ENCODE data around the gene MCCC2.
"Not testable (repeated sequence)": the region's sequence is repeated elsewhere in the genome, so short reads cannot be mapped to it uniquely, and the experiment has no call there.

MCCC2 gene

DNA sequence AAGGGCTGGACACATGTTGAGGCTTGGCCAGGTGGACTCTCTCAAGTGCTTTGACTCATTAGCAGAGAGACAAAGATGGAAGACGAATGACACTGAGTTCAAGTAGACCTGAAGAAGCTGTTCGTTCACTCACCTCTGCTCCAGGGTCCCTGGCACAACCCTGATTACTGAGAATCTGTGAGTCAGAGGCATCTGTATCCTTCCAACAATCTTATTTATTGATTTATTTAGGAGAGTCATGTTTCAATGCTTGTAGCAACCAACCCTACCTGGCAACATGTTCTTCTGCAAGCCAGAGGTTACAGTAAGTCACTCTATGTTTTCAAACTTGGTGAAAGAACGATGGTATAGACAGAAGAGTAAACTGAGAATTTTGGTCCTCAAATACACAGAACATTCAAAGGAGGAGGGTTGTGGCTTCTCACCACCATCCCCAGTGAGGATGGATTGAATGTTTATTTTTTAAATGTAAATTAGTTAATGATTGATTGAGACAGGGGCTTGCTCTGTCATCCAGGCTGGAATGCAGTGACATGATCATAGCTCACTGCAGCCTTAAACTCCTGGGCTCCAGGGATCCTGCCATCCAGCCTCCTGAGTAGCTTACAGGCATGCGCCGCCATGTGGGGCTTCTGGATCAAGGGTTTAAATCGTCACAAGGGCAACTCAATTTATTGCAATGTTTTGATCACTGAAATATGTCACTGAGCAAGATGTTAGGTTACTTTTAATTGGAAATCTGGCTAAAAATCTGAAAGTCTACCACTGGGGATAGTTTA, 76.2 kb downstream of the MCCC2 start:
- no peak for DNase-seq

DNA sequence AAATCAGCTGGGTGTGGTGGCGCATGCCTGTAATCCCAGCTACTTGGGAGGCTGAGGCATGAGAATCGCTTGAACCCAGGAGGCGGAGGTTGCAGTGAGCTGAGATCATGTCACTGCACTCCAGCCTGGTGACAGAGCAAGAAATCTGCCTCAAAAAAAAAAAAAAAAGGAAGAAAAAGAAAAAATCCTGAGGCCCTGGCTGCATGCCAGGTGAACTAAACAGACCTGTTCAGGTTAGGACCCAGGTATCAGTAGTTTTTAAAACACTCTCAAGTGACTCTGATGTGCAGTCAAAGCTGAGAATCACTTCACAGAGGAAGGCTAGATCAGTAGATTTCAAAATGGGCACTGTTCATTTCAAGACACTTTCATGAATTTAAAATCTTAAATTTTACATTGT, 77.5 kb downstream of the MCCC2 start:
- DNase-seq = not testable (repeated sequence)

DNA sequence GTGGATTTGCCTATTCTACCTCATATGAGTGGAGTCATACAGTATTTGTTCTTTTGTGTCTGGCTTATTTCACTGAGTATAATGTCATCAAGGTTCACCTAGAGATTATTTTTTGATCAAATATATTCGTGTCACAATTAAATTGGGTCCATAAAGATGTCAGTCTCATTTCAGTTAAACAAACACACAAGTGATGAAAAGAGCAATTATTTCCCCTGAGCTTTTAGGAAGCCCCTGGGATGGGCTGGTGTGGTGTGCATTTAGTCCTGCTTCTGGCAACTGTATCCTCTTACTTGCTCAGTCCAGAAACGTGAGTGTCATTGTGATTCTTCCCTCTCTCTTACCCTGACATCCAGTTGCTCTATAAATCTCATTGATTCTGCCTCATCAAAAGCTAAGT, 79.2 kb downstream of the MCCC2 start:
- no peak for DNase-seq

DNA sequence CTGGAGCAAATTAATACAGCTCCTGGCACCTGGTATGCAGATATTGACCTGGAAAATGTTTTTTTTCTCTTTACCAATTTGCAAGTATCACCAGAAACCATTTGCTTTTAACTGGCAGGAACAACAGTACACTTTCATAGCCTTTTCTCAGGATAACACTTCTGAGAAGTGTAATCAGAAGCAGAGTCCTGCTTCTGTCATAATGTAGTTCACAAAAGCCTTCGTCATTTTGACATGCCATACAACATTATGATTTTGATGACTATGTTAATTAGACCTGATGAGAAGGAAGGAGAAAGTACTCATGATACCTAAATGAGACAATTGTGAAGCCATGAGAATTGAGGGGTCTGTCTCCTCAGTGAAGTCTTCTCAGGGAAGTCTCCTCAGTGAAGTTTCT, 90.8 kb downstream of the MCCC2 start:
- no peak for DNase-seq

DNA sequence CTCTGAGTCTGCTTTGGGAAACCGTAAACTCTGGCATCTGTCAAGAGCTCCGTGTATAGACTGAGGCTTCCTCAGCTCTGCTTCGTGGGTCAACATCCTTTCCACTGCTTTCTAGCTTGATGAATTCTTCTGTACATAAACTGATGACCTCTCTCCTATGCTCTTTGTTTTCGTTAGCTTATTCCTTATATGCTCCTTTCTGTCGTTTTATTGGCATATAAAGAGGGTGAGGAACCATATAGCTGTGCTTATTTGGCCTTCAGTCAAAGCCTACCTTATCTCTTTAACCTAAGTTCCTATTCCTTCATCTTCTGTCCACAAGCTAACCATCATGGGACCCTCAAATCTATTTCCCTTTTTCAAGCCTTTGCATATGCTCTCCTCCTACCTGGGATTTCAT, 92.6 kb downstream of the MCCC2 start:
- DNase-seq = no peak

DNA sequence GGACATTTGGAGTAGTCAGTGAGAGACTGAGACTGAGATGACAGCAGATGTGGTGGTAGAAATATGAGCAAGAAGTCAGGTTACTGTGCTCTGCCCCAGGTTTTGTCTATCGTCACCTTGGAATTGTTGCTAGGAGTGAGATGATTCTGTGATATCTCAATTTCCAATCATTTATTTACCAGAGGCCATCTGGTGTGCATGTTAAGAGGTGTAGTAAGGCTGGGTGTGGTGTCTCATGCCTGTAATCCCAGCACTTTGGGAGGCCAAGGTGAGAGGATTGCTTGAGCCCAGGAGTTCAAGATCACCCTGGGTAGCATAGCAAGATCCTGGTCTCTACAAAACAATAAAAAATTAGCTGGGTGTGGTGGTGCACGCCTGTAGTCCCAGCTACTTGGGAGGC, 93.4 kb downstream of the MCCC2 start:
- DNase-seq = no peak

DNA sequence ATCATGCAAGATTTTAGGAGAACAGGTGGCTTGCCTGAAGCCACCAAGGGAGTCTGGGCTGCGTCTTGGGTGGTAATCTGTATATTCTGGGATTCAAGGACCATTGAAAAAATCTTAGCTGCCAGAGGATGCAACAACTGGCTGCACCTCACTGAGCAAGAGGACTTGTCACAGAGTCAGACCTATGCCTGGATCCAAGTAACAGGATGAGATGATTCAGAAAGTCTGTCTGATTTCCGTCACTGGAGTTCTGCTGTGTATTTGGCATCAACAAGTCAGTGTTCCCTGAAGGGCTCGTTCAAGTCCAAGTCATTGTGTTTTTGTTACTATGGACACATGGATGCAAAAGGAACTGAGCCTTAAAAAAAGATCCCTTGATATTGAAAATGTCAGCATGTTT, 94.2 kb downstream of the MCCC2 start:
- no peak for DNase-seq

DNA sequence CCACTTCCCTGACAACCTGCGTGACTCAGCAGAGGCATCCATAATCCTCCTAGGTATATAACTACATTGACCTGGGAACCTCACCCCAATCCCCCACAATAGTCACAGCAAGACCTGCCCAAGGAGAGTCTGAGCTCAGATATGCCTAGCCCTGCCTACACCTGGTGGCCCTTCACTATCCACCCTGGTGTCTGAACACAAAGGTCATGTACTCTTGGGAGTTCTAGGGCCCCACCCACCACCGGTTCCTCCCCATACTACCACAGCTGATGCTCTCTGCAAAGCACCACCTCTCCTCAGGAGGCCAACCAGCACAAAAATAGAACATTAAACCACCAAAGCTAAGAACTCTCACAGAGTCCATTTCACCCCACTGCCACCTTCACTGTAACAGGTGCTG, 97.2 kb downstream of the MCCC2 start:
- DNase-seq = no peak

DNA sequence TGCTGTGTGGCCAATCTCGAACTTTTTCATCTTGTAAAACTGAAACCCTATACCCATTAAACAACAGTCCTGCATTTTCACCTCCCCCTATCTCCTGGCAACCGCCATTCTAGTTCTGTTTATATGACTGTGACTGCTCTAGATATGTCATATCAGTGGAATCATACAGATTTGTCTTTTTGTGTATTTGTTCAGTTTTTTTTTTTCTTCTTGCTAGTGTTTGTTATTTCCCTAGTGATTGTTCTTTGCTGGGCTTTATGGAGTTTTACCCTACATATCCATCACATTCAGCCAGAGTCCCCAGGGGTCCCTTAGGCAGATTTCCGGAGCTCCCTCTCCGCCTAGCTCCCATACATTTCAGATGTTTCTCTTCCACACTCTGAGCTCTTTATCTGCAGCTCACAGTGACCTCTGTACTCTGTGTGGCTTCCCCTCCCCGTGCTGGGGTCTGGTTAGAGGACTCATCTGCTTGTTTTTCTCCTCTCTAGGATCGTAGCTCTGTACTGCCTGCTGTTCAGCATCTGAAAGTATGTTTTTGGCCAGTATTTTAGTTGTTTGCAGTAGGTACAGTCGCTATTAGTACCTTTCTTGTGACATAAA, 106.8 kb downstream of the MCCC2 start:
- no peak for DNase-seq

DNA sequence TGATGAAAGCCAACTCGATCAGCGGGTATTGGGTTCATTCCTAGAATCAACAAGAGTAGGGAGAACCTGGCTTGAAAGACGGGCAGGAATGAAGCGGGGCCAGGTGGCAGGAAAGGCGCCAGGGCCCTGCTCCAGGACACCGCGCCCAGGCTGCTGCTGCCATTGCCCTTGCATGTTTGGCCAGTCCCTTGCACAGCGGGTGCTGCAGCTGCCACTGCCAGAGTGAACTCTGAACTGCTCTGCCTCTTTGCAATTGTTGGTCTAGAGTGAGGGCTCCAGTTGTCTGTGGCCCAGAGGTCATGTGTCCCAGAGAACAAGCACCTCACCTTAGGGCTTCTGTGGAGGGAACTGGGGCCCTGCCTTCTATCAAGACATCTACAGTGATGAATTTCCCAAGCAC, 107.9 kb downstream of the MCCC2 start:
- DNase-seq = no peak

DNA sequence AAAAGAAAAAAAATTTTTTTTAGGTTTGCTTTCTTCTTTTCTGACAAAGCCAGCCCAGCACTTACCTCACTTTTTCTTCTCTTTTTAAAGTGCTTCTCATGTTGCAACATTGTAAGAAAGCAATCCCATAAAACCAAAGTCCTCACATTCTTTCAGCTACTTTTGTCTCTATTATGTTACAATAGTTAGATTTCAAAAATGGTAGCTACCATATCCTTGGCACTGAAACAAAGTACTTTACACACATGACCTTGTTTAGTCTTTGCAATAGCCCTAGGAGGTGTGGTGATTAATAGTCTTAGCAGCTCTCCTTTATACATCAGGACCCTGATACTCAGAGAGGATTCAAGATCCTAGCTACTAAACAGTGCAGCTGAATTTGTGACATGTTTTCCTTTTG, 108.5 kb downstream of the MCCC2 start:
- no peak for DNase-seq

DNA sequence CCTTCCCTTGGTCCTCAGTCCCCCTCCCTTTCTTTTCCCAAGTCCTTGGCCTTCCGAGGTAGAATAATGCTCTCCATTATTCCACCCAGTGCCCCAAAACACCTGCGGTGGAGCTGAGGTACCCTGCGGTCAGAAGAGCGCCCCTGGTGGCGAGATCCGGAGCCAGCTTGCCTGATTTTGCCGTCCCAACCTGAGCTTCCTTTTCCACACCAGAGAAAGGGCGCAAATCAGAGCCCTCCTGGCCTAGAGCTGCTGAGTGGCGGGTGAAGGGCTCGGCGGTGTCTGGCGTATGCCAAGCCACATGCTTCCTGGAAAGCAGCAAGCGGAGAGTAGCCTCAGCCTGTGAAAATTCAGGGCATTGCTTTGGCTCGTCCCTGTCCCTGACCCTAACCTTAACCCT, 110.8 kb downstream of the MCCC2 start:
- no peak for DNase-seq

DNA sequence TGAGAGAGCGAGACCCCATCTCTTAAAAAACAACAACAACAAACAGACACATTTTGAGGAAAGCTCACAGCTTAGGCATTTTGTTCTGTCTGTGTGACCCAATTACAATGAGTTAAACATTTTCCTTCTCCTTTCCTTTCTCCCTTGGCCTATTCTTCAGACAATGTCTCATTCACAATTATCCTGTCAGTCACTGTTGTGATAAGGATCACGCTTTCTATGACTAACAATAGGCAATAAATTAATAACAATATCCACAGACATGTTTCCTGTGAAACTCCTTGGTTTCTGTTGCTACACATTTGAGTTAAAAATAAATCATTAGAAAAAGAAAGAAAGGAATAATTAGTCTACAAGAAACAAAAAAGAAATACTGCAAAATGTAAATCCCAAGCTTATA, 112.1 kb downstream of the MCCC2 start:
- no peak for DNase-seq

DNA sequence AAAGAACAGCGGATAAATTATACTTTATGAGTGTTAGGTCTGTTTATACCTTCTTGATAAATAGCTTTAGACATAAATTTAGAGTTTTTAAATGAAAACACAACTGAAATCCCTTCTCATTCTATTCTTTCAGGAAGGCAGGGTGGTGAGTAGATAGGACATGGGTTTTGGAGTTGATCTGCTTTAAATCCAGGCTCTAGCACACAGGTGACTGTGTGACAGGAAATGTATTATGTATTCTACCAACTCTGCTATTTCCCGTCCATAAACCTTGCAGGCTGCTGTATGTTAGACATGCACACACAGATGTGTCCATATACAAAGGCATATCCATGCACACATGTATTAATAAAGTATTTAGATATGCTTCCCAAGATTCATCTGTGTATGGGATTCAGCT, 112.6 kb downstream of the MCCC2 start:
- DNase-seq = no peak

DNA sequence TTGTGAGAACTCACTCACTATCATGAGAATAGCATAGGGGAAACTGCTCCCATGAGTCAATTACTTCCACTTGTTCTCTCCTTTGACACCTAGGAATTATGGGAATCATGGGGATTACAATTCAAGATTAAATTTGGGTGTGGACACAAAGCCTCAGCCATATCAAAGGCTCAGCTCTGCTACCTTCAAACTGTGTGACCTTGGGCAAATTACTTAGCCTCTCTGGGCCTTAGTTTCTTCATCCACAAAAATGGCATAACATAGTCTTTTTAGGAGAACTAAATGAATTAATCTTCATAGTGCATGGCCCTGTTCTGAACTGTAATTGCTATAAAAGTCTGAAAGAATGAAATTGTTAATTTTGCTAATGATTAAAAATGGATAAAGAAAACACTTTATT, 113.7 kb downstream of the MCCC2 start:
- no peak for DNase-seq

DNA sequence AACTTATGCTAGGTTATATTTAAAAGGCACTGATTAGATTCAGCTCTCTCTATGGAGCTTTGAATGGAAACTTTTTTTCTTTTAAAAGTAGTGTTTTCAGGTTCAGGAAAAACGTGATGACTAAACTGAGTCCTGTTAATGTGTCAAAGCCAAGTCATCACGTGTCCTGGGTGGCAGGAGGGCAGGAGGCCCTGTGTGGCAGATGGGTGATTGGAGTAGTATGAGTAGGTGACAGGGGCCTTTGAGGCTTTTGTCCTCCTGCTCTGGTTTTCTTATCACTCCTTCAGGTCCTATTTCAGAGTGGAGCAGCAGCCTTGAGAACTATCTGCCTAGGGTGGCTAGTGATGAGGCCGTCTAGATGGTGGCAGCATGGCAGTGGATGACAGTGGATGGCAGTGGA, 114.3 kb downstream of the MCCC2 start:
- no peak for DNase-seq

DNA sequence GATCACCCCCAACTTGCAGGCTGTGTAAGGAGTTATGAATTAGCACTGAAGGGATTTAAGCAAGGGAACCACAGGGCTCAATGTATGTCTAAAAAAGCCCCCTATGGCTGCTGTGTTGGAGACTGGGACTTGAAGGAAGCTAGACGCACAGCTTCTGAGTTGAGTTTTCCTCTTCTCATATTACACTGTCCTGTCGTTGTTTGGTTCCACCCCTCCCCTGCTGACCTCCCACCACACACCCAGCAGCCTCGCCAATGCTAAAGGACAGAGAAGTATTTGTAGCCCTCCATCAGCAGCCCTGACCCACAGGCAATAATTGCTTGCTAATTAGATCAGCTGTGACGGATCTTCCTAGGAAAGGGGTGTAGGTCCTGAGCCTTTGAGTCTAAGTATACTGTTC, 116.8 kb downstream of the MCCC2 start:
- no peak for DNase-seq

DNA sequence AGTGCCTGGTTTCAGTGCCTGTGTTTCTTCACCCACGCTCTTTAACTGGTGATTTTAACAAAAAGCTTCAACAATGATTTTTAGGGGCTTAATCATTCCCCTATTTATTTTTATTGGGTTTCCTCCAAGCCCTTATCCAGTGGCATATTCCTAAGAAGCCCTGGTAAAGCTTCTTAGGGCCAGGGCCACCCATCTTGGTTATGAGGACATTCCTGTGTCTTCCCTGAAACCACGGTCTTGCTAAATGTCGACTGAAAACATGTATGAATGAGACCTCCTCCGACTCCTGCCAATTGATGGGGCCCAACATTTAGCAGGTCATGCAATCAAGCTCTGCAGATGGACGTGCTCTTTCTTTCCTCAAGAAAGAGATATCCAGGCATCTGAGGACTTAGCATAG, 118.3 kb downstream of the MCCC2 start:
- DNase-seq = no peak

DNA sequence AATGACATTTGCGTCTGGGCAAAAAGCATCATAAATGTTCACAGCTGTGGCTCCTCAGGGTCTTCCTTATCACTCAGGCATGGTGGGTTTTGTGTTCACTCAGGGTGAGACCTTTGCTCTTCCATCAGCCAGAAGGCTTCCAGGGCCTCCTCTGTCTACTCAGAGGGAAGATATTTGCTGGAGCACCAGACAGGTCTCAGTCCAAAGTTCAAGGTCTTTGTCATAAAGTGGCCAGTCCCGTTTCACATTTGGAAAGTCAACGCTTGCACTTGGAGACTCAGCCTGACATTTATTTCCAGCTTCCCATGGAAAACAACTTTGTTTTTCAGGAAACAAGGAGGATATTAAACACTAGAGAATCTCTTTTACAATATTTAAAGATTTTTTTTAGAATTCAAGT, 119.8 kb downstream of the MCCC2 start:
- DNase-seq = no peak

Measured in inflammatory macrophage treated with lipopolysaccharide for 4 hours (primary cell).